Right cardiac atrium (tissue), 5 donors: ENCODE results near the gene TLR5. TPM values are rescaled to one million over a fixed set of nuclear protein-coding genes. Genes with fewer than 3 reads are reported as not detected.

Experiments used
- ATAC-seq, 2 donors: fragments of 200-7000 bp; cut with Tn5 transposase; one replicate each; pipeline versions ENCODE4 v1.8.0 to v1.9.1; 2020; ENCODE audit warnings: moderate library complexity in 2 of 2, mild to moderate bottlenecking in 1 of 2
- DNase-seq, 3 donors: peaks; one replicate each; pipeline ENCODE4 v3.0.0-alpha.2; 2020
- H3K27ac ChIP-seq: one replicate; pipeline ENCODE4 v1.5.1; 2013; ENCODE audit warnings: mild to moderate bottlenecking, low read length, control low read depth, moderate library complexity
- H3K27me3 ChIP-seq: one replicate; pipeline ENCODE4 v1.6.1; 2013; ENCODE audit not compliant: control insufficient read depth, insufficient read depth
- H3K4me1 ChIP-seq: one replicate; pipeline ENCODE4 v1.6.1; 2013; ENCODE audit warnings: low read length; ENCODE audit not compliant: control insufficient read depth, insufficient read depth
- H3K4me3 ChIP-seq: one replicate; pipeline ENCODE4 v1.5.1; 2013; ENCODE audit warnings: low read length, control low read depth
- H3K9me3 ChIP-seq: one replicate; pipeline ENCODE4 v1.6.1; 2013; ENCODE audit warnings: low read length; ENCODE audit not compliant: control insufficient read depth
- WGBS: extraction: QIAGEN DNeasy Blood & Tissue Kit; methylation state at CpG from one replicate; pipeline ENCODE4 v1.1.7; 2013; 5-methylcytosine and 5-hydroxymethylcytosine counted together
- intact Hi-C, 4 donors: fragments of 100-400 bp; cut with DNase I; formaldehyde crosslinking; loops; one replicate each; pipeline versions ENCODE4 v1.11.0 to v1.14.0; 2022 to 2023
- polyA plus RNA-seq: library from polyadenylated mRNA; stranded (reverse); fragments of 200-250 nt; gene quantifications from one replicate; pipeline ENCODE4 v1.2.3, GENCODE V29; 2013
- total RNA-seq, 4 donors: library from RNA; stranded (reverse); fragmentation: NEBNext Ultra II Directional; extraction: Animal tissue kit (Norgen Biotek cat#: 25700); gene quantifications; one replicate each; pipeline ENCODE4 v1.2.1, GENCODE V29; 2021
- donor health status: healthy with polysubstance abuse.
- donor health status: DM: no; HTN: yes; CAD: no.
- donor health status: DM: no; HTN: no; CAD: no.
- donor health status: DM: no; HTN: yes; CAD: no; lungs with severe emphysema.
- donor health status: DM: yes; HTN: yes; CAD: no.

TLR5 gene
- total and polyA plus RNA-seq, 5 donors, result 1.9 to 6.8 (median 5.2) TPM

DNA sequence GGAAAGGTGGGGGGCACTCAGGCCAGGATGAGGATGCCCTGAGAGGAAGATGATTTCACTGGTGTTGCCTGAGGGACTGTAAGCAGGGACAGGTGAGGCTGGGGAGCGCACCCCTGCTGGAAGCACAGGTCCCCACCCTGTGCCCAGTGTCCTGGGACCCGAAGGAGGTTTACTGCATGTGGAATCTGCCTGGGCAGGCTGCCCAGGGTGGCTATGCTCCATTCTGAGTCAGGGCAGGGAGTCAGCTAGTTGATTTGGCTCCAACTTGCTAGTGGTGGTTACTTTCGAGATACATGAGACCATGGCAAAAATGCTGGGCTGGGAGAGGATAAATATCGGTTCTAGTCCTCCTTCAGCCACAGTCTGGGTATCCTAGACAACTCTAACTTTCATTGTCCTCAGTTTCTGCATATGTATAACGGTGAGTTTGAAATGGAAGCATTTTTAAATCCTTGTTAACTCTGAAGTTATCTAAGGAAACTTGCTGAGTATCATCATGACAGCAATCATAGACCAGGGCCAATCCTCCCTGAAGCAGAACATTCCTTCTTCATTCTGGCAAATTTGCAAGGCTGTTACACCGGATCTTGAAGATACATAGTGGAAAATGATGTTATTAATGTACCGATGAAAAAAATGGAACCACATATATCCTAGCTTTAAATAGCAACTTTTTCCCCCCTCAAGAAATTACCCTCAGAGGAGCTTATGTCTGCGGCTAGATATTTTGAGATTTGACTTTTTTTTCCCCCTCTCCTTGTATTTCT, 7.7 kb downstream of the TLR5 start:
- intact Hi-C loops, result loop anchor here in 3 of 4 donors (2.0 to 10.0 kb wide), 4 partner anchors 49 to 547 kb away; no protein-coding TSS in a partner anchor
- peaks cover 5% of the 10 kb centered on the region for H3K4me1 ChIP-seq
- DNase-seq (peak; percentile 60 to 79 (median 75)), ATAC-seq (peak; percentile 26 to 27)
- no peak overlapping the region for H3K27ac ChIP-seq
- 58% methylated on average over 8 of the region's 8 CpGs for whole genome bisulfite sequencing
- no peaks in the 10 kb centered on the region for H3K27me3 ChIP-seq
- no peaks in the 10 kb centered on the region for H3K9me3 ChIP-seq
- no peak overlapping the region for H3K4me3 ChIP-seq

DNA sequence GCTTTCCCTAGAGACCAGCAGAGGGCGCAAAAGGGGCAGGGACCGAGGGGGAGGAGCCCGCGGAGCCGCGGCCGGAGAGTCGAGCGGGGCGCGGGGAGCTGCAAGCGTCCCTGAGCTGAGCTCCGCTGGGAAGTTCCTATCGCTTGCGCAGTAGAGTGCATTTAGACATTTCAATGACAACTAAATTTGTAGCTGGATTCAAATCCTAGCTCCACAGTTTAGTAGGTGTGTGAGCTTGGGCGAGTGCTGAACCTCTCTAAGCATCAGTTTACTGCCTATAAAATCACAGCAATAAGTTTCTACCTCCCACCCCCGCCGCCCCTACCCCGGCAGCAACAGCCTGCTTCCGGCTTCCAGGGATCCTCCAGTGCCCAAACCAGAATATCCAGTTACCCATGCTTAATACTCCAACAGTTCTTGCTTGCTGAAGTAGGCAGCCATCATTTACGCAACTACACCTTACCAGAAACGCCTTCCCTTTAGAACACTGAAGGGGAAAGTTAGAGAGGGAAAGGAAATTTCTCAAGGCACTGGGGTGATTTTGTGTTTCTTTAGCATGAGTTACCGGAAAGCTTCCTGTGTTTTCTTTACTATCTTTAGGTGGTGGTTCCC, 9.1 kb downstream of the TLR5 start:
- peak overlapping the region; percentile 55 for H3K4me3 ChIP-seq
- ATAC-seq, result peak; percentile 90 to 92
- no peak overlapping the region for H3K27ac ChIP-seq
- H3K27me3 ChIP-seq, result no peaks in the 10 kb centered on the region
- 4% methylated on average over 23 of the region's 23 CpGs for WGBS
- peaks cover 5% of the 10 kb centered on the region for H3K4me1 ChIP-seq
- peak; percentile 87 to 95 (median 94) for DNase-seq
- intact Hi-C loops, result loop anchor here in 3 of 4 donors (2.0 to 10.0 kb wide), 3 partner anchors 51 to 549 kb away; no protein-coding TSS in a partner anchor
- H3K9me3 ChIP-seq, result no peaks in the 10 kb centered on the region

GRCh38 chr1:223133306-223133823, 9.7 kb downstream of the TLR5 start:
- 37% methylated on average over 15 of the region's 15 CpGs for WGBS
- intact Hi-C loops, result loop anchor here in 3 of 4 donors (10.0 kb wide), 2 partner anchors 51 to 111 kb away; no protein-coding TSS in a partner anchor
- Histone ChIP-seq H3K4me1 (peaks cover 5% of the 10 kb centered on the region), H3K27me3 (no peaks in the 10 kb centered on the region), H3K27ac (no peak overlapping the region), H3K9me3 (no peaks in the 10 kb centered on the region), H3K4me3 (no peak overlapping the region)
- no peak for DNase-seq
- ATAC-seq, result peak in 1 of 2 donors; percentile 5

GRCh38 chr1:223129229-223129901, 13.7 kb downstream of the TLR5 start:
- WGBS, result 24% methylated on average over 37 of the region's 37 CpGs

DNA sequence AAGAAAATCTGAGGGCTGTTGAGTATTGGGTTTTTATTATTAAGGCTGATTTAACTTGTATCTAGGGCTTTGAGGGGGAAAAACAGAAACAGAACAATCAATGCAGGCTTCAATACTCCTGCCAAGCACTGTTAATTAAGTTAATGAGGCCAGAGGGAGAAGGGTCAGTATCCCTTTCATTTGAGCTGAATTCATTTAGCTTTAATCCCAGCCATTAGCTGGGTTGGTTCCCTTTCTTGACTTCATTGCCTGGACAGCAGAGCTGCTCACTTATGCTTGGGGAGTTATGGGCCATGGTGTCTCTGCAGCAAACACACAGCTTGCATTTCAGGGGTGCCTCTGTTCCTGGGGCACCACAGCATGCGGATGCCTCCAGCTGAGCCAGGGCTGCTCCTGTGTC, 16.3 kb downstream of the TLR5 start:
- H3K4me1 ChIP-seq, result no peaks in the 10 kb centered on the region
- ATAC-seq, result no peak
- no peaks in the 10 kb centered on the region for H3K9me3 ChIP-seq
- no peaks in the 10 kb centered on the region for H3K27me3 ChIP-seq
- intact Hi-C loops, result no loop called here
- no peak overlapping the region for H3K4me3 ChIP-seq
- WGBS, result 100% methylated on average over 1 of the region's 1 CpG
- H3K27ac ChIP-seq, result no peak overlapping the region
- no peak for DNase-seq

More at GRCh38 chr1:223129229-223129901, 13.7 kb downstream of the TLR5 start:
- peaks cover 3% of the 10 kb centered on the region for H3K4me1 ChIP-seq
- H3K27me3 ChIP-seq, result no peaks in the 10 kb centered on the region
- intact Hi-C loops, result no loop called here
- H3K9me3 ChIP-seq, result no peaks in the 10 kb centered on the region
- no peak overlapping the region for H3K27ac ChIP-seq
- ATAC-seq (peak; percentile 81 to 85), DNase-seq (peak; percentile 80 to 93 (median 92))
- no peak overlapping the region for H3K4me3 ChIP-seq

- ATAC-seq, result no peak
- no peak for DNase-seq
- no peaks in the 10 kb centered on the region for H3K4me1 ChIP-seq
- intact Hi-C loops, result no loop called here
- H3K27ac ChIP-seq, result no peak overlapping the region
- H3K9me3 ChIP-seq, result no peaks in the 10 kb centered on the region
- 45% methylated on average over 2 of the region's 2 CpGs for WGBS
- no peak overlapping the region for H3K4me3 ChIP-seq
- no peaks in the 10 kb centered on the region for H3K27me3 ChIP-seq
These were observed 17.3 kb downstream of the TLR5 start for GRCh38 chr1:223125766-223126165.

- Histone ChIP-seq H3K27me3 (no peaks in the 10 kb centered on the region), H3K4me3 (no peak overlapping the region), H3K9me3 (no peaks in the 10 kb centered on the region), H3K4me1 (no peaks in the 10 kb centered on the region), H3K27ac (no peak overlapping the region)
- intact Hi-C loops, result loop anchor here in 1 of 4 donors (5.0 kb wide), 1 partner anchor 36 kb away; no protein-coding TSS in a partner anchor
- WGBS, result 58% methylated on average over 6 of the region's 6 CpGs
- no peak for DNase-seq
- peak in 1 of 2 donors; percentile 30 for ATAC-seq
These were observed 19.9 kb downstream of the TLR5 start for GRCh38 chr1:223123011-223123610.

- no peaks in the 10 kb centered on the region for H3K27me3 ChIP-seq
- H3K9me3 ChIP-seq, result no peaks in the 10 kb centered on the region
- WGBS, result 92% methylated on average over 1 of the region's 1 CpG
- no peak for ATAC-seq
- no peak overlapping the region for H3K4me3 ChIP-seq
- no peak for DNase-seq
- intact Hi-C loops, result no loop called here
- H3K4me1 ChIP-seq, result peaks cover 5% of the 10 kb centered on the region
- no peak overlapping the region for H3K27ac ChIP-seq
These were observed 24.6 kb downstream of the TLR5 start for GRCh38 chr1:223118418-223118817.

DNA sequence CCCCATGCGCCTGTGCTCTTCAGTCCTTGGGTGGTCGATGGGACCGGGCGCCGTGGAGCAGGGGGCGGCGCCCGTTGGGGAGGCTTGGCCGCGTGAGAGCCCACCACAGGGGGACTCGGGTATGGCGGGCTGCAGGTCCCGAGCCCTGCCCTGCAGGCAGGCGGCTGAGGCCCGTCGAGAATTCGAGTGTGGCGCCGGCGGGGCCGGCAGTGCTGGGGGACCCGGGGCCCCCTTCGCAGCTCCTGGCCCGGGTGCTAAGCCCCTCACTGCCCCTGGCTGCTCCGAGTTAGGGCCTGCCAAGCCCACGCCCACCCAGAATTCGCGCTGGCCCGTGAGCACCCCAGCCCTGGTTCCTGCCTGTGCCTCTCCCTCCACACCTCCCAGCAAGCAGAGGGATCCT, 26.1 kb downstream of the TLR5 start:
- ATAC-seq, result no peak
- Histone ChIP-seq H3K27me3 (no peaks in the 10 kb centered on the region), H3K4me1 (peaks cover 5% of the 10 kb centered on the region), H3K27ac (no peak overlapping the region), H3K9me3 (no peaks in the 10 kb centered on the region), H3K4me3 (no peak overlapping the region)
- no peak for DNase-seq
- intact Hi-C loops, result no loop called here
- 94% methylated on average over 29 of the region's 29 CpGs for WGBS

DNA sequence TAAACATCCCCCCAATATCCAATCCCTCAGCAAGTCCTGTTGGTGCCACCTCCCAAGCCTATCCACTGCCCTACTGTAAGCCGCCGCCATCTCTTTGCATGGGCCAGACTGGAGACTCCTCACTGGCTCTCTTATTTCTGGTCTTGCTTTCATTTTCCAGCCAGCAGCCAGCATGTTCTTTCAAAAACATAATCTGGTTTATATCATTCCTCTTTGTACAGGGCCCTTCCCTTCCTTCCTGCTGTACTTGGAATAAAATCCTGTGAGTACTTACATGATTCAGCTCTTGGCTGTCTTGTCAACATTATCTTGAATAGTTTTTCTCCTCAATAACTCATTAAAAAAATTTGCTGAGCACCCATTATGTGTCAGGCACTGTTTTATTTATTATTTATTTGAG, 28.2 kb downstream of the TLR5 start:
- 27% methylated on average over 2 of the region's 2 CpGs for WGBS
- Histone ChIP-seq H3K27me3 (no peaks in the 10 kb centered on the region), H3K9me3 (no peaks in the 10 kb centered on the region), H3K27ac (no peak overlapping the region), H3K4me3 (no peak overlapping the region), H3K4me1 (peaks cover 5% of the 10 kb centered on the region)
- DNase-seq, result peak in 2 of 3 donors; percentile 30 to 71
- intact Hi-C loops, result no loop called here
- ATAC-seq, result peak; percentile 83 to 92
